GM23248 (cell line): ENCODE results near the gene VWA5B1.

Experiments
- EZH2 ChIP-seq: fragments of 200-600 bp; sonication (generic); IDR thresholded peaks from 2 replicates; pipeline ENCODE4 v1.6.1; 2018; ENCODE audit warnings: antibody characterized with exemption, mild to moderate bottlenecking; ENCODE audit not compliant: insufficient read depth, poor library complexity, severe bottlenecking
- EZH2phosphoT487 ChIP-seq: fragments of 200-600 bp; sonication (generic); IDR thresholded peaks from 2 replicates; pipeline ENCODE4 v1.6.1; 2018; ENCODE audit warnings: antibody characterized with exemption, moderate library complexity, mild to moderate bottlenecking, low read depth; ENCODE audit not compliant: insufficient read depth

- no peak for TF ChIP-seq EZH2
- TF ChIP-seq EZH2phosphoT487 = no peak
These were observed 28.3 kb downstream of the VWA5B1 start for GRCh38 chr1:20318971-20319370.
